Activated B cell treated with CpG ODN at 0.5 μM for 24 hours (primary cell): Measurements from ENCODE around the gene CDH2. TPM values are rescaled to one million over a fixed set of nuclear protein-coding genes. Genes with fewer than 3 reads are reported as not detected.

Experiments
- ATAC-seq: fragments of 200-7000 bp; cut with Tn5 transposase; one replicate; pipeline ENCODE4 v1.10.0; 2021; ENCODE audit warnings: low read depth, mild to moderate bottlenecking, moderate library complexity
- CTCF ChIA-PET: fragments of 350-600 bp; sonication (Branson Sonifier 250); formaldehyde crosslinking; loops from one replicate; lab custom pipeline; 2021; ENCODE audit warnings: antibody characterized with exemption; lab: Charles Lee
- POLR2A ChIA-PET: fragments of 350-600 bp; sonication (Branson Sonifier 250); formaldehyde crosslinking; loops from one replicate; lab custom pipeline; 2021; ENCODE audit warnings: antibody characterized with exemption; lab: Charles Lee
- DNase-seq: peaks from one replicate; pipeline ENCODE4 v3.0.0; 2022
- H3K27ac Mint-ChIP-seq: one replicate; pipeline ENCODE4 v1.8.0; 2020; ENCODE audit warnings: mixed read lengths
- H3K27me3 Mint-ChIP-seq: one replicate; pipeline ENCODE4 v1.8.0; 2021; ENCODE audit warnings: mixed read lengths
- H3K36me3 Mint-ChIP-seq: one replicate; pipeline ENCODE4 v1.8.0; 2021; ENCODE audit warnings: low read depth, mixed read lengths
- H3K4me1 Mint-ChIP-seq: one replicate; pipeline ENCODE4 v1.8.0; 2021; ENCODE audit warnings: mixed read lengths
- H3K4me3 Mint-ChIP-seq: one replicate; pipeline ENCODE4 v1.8.0; 2020; ENCODE audit warnings: mild to moderate bottlenecking, mixed read lengths
- H3K9me3 Mint-ChIP-seq: one replicate; pipeline ENCODE4 v1.8.0; 2020; ENCODE audit warnings: mixed read lengths
- intact Hi-C: fragments of 100-400 bp; cut with micrococcal nuclease; formaldehyde crosslinking; loops from one replicate; pipeline ENCODE4 v1.15.1; 2024
- total RNA-seq: library from RNA; stranded (reverse); gene quantifications from 2 replicates; pipeline ENCODE4 v1.2.3, GENCODE V29; 2022
- TF ChIP-seq, protein P1 (sequence below): fragments of 200-600 bp; IDR thresholded peaks from one replicate; pipeline ENCODE4 v1.8.0; 2022; ENCODE audit warnings: antibody characterized with exemption, mild to moderate bottlenecking

CDH2 gene
- total RNA-seq, 1 donor from 2014 or later: not detected

DNA sequence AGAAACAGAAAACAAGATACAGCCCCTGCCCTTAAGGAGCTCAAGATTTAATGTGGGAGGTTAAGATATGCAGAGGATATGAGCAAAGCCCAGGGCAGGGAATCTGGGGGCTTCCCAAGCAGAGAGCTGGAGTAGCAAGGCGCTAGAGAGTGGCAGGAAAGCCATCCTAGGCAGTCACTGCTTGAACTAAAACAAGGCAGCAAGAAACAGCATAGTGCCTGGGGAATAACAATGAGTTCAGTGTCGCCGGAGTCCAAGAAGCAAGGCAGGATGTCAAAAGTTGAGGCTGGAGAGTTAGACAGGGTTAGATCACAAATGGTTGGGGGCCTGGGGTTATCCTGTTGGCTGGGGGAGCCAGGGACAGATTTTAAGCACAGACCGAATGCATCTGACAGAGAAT lies 24.6 kb downstream of the CDH2 start:
- POLR2A ChIA-PET: no interaction called here
- intact Hi-C loops: no loop called here
- peaks cover 3% of the 10 kb centered on the region for H3K9me3 Mint-ChIP-seq
- H3K36me3 Mint-ChIP-seq: no peaks in the 10 kb centered on the region
- CTCF ChIA-PET: no interaction called here
- ATAC-seq: no peak
- H3K4me3 Mint-ChIP-seq: no peak overlapping the region
- TF ChIP-seq, protein P1, sequence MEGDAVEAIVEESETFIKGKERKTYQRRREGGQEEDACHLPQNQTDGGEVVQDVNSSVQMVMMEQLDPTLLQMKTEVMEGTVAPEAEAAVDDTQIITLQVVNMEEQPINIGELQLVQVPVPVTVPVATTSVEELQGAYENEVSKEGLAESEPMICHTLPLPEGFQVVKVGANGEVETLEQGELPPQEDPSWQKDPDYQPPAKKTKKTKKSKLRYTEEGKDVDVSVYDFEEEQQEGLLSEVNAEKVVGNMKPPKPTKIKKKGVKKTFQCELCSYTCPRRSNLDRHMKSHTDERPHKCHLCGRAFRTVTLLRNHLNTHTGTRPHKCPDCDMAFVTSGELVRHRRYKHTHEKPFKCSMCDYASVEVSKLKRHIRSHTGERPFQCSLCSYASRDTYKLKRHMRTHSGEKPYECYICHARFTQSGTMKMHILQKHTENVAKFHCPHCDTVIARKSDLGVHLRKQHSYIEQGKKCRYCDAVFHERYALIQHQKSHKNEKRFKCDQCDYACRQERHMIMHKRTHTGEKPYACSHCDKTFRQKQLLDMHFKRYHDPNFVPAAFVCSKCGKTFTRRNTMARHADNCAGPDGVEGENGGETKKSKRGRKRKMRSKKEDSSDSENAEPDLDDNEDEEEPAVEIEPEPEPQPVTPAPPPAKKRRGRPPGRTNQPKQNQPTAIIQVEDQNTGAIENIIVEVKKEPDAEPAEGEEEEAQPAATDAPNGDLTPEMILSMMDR: no peak
- H3K4me1 Mint-ChIP-seq: no peaks in the 10 kb centered on the region
- no peak for DNase-seq
- H3K27me3 Mint-ChIP-seq: no peaks in the 10 kb centered on the region
- H3K27ac Mint-ChIP-seq: no peak overlapping the region

DNA sequence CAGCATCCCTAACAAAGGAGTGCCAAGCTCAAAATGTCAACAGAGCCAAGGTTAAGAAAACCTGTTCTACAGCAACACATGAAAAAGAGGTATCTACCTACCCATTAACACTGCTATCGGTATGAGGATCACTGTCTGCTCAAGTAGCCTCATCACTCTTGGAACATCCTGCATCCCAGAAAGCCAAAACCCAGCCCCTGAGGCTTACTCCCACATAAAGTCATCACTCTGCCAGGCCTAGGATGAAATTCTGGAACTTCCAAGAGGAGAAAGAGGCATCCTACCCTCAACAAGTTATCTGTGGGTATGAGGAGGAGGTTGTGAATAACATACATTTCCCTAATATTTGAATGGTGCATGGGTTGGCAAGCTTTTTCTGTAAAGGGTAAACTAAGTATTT lies 25.5 kb downstream of the CDH2 start:
- no peak for DNase-seq

DNA sequence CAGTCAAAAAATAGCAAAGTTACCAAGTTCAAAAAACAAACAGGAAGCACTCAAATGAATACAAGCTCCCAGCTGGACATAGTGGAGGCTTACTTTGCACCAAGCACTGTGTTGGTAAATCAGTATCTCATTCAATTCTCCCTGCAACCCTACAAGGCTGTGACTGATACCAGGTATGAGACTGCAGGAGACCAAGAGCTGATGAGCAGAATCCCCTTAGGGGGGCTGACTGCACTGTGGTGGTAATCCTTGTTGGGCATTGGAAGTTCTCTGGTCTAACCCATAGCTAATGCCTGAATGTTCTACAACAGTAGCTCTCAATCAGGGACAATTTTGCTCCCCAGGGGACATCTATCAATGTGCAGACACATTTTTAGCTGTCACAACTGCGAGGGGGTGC lies 26.0 kb downstream of the CDH2 start:
- POLR2A ChIA-PET: no interaction called here
- intact Hi-C loops: no loop called here
- no peaks in the 10 kb centered on the region for H3K4me1 Mint-ChIP-seq
- H3K36me3 Mint-ChIP-seq: no peaks in the 10 kb centered on the region
- DNase-seq (no peak), ATAC-seq (no peak)
- CTCF ChIA-PET: no interaction called here
- no peak overlapping the region for H3K27ac Mint-ChIP-seq
- no peak overlapping the region for H3K4me3 Mint-ChIP-seq
- no peaks in the 10 kb centered on the region for H3K27me3 Mint-ChIP-seq
- TF ChIP-seq, protein P1: no peak
- H3K9me3 Mint-ChIP-seq: peaks cover 3% of the 10 kb centered on the region

More for the DNA sequence above, 25.5 kb downstream of the CDH2 start:
- TF ChIP-seq, protein P1: no peak
- Mint-ChIP-seq H3K27me3 (no peaks in the 10 kb centered on the region), H3K9me3 (peaks cover 3% of the 10 kb centered on the region), H3K4me3 (no peak overlapping the region), H3K27ac (no peak overlapping the region), H3K36me3 (no peaks in the 10 kb centered on the region), H3K4me1 (no peaks in the 10 kb centered on the region)
- CTCF ChIA-PET: no interaction called here
- POLR2A ChIA-PET: no interaction called here
- no peak for ATAC-seq
- intact Hi-C loops: no loop called here

DNA sequence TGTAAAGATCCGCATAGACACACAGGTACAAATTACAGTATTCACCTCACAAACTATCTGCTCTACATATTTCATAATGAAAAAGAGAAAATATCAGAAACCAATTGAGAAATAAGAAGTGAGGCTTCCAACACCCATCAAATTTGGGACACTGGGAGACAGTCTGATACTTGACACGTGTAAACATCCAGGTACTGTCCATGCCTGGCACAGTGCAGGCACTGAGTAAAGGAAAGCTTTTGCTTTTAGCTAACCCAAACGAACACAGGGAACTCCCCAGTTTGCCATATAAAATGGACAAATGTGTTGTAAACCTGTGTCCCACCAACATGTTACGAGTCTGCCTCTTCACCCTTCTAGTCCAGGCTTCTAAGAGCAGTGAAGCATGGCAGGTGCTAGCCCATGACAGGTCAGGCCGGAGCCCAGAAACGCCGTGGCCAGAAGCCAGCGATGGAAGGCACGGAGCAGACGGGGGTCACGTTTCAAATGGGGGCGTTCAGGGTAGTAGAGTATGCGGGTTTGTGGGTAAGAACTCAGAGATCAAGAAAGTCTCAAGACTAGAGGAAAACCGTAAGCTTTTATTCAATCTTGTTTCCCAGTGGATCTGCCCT lies 27.0 kb downstream of the CDH2 start:
- H3K4me3 Mint-ChIP-seq: no peak overlapping the region
- DNase-seq (no peak), ATAC-seq (no peak)
- TF ChIP-seq, protein P1: no peak
- ChIA-PET POLR2A (no interaction called here), CTCF (no interaction called here)
- H3K36me3 Mint-ChIP-seq: no peaks in the 10 kb centered on the region
- intact Hi-C loops: no loop called here
- H3K4me1 Mint-ChIP-seq: no peaks in the 10 kb centered on the region
- no peak overlapping the region for H3K27ac Mint-ChIP-seq
- H3K27me3 Mint-ChIP-seq: no peaks in the 10 kb centered on the region
- peaks cover 3% of the 10 kb centered on the region for H3K9me3 Mint-ChIP-seq

DNA sequence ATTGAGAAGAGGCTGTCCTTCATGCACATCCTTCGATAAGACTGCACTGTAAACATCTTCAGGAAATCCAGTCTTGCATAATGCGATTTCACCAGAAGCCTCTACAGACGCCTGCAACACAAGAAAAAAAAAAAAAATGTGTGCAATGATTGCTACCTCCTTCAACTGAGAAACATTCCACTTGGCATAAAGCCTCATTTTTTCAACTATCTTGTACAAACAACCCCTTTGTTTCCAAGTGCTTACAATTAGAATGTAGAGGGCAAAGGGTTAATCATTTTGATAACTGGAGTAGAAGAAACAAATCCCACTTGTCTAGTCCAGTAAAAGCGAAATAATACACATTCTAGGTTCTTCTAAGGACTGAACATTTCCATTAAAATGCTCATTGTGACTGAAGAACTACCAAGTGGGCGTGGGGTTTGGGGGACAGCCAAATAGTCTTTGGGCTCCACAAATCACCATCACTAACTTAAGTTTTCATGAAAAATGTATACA lies 29.2 kb downstream of the CDH2 start:
- Mint-ChIP-seq H3K27me3 (no peaks in the 10 kb centered on the region), H3K9me3 (peaks cover 3% of the 10 kb centered on the region), H3K27ac (no peak overlapping the region), H3K36me3 (no peaks in the 10 kb centered on the region), H3K4me3 (no peak overlapping the region), H3K4me1 (no peaks in the 10 kb centered on the region)
- ChIA-PET POLR2A (no interaction called here), CTCF (no interaction called here)
- DNase-seq (no peak), ATAC-seq (no peak)
- intact Hi-C loops: no loop called here
- TF ChIP-seq, protein P1: no peak
